ENCODE results near the gene TRIM23. TPM values are rescaled to one million over a fixed set of nuclear protein-coding genes. Genes with fewer than 3 reads are reported as not detected.
"Not testable (repeated sequence)": the region's sequence is repeated elsewhere in the genome, so short reads cannot be mapped to it uniquely, and the experiment has no call there.

Gene TRIM23
- total RNA-seq, 2 donors from 2014 or later, result 5.8 to 8.8 TPM

DNA sequence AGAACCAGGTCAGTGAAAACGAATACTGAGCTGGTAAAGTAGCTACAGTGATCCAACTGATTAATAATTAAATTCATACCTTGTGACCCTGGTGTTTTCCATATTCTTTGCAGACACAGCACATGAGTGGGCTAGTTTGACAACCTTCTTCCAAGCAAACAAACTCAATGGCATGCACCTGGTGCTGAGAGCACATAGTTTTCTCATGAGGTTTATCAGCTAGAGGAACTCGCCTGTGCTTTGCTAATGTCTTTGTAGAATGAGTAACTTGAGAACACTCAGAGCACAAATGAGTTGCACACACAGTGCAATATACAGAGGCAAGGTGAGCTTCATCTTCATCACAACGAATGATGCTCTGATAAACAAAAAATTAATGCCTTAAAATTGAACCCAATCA is 12.6 kb downstream of the TRIM23 start:
- Histone ChIP-seq H3K4me1 (no peaks in the 10 kb centered on the region), H3K4me3 (no peak overlapping the region), H3K27me3 (no peaks in the 10 kb centered on the region), H3K9me3 (no peaks in the 10 kb centered on the region), H3K36me3 (peaks cover 4% of the 10 kb centered on the region), H3K9ac (ENCODE audit: low read depth in 2 of 2, low read length in 2 of 2) (no peak overlapping the region), H3K27ac (no peak overlapping the region)
- intact Hi-C loops (cut with DNase I), result no loop called here
- TF ChIP-seq, protein P1, sequence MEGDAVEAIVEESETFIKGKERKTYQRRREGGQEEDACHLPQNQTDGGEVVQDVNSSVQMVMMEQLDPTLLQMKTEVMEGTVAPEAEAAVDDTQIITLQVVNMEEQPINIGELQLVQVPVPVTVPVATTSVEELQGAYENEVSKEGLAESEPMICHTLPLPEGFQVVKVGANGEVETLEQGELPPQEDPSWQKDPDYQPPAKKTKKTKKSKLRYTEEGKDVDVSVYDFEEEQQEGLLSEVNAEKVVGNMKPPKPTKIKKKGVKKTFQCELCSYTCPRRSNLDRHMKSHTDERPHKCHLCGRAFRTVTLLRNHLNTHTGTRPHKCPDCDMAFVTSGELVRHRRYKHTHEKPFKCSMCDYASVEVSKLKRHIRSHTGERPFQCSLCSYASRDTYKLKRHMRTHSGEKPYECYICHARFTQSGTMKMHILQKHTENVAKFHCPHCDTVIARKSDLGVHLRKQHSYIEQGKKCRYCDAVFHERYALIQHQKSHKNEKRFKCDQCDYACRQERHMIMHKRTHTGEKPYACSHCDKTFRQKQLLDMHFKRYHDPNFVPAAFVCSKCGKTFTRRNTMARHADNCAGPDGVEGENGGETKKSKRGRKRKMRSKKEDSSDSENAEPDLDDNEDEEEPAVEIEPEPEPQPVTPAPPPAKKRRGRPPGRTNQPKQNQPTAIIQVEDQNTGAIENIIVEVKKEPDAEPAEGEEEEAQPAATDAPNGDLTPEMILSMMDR (IDR thresholded peaks at IDR 0.05), result no peak
- no peak for DNase-seq

DNA sequence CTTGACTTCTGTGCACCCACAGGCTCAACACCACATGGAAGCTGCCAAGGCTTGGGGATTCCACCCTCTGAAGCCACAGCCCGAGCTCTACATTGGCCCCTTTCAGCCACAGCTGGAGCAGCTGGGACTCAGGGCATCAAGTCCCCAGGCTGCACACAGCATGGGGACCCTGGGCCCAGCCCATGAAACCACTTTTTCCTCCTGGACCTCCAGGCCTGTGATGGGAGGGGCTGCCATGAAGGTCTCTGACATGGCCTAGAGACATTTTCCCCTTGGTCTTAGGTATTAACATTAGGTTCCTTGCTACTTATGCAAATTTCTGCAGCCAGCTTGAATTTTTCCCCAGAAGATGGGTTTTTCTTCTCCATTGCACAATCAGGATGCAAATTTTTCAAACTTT is 22.4 kb downstream of the TRIM23 start:
- intact Hi-C loops (cut with DNase I); H3K27ac ChIP-seq; H3K4me1 ChIP-seq; DNase-seq; H3K27me3 ChIP-seq; H3K36me3 ChIP-seq; H3K4me3 ChIP-seq; H3K9ac ChIP-seq (ENCODE audit: low read depth in 2 of 2, low read length in 2 of 2); H3K9me3 ChIP-seq: not testable (repeated sequence)

DNA sequence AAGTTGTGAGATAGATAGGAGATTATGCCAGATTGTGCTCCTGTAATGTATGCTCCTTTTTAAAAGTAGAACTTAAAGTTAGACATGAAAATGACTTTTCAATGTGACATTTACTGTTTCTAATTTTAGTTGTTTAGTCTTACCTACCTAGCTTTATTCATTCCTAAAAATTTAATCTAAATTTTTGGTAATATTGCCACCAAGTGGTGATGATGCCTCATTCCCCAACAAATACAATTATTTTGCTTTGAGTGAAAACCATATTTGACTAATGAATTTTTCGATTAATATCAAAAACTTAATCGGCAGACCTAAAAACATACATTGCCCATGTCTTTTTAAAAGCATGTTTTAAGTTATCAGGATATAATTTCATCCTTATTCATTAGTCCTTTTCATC is 35.4 kb downstream of the TRIM23 start:
- H3K9me3 ChIP-seq, result no peaks in the 10 kb centered on the region
- no peak for DNase-seq
- H3K9ac ChIP-seq (ENCODE audit: low read depth in 2 of 2, low read length in 2 of 2), result no peak overlapping the region
- peaks cover 9% of the 10 kb centered on the region for H3K36me3 ChIP-seq
- no peaks in the 10 kb centered on the region for H3K4me1 ChIP-seq
- no peak overlapping the region for H3K27ac ChIP-seq
- no peaks in the 10 kb centered on the region for H3K27me3 ChIP-seq
- intact Hi-C loops (cut with DNase I), result no loop called here
- no peak overlapping the region for H3K4me3 ChIP-seq
- TF ChIP-seq, protein P1 (IDR thresholded peaks at IDR 0.05), result no peak

DNA sequence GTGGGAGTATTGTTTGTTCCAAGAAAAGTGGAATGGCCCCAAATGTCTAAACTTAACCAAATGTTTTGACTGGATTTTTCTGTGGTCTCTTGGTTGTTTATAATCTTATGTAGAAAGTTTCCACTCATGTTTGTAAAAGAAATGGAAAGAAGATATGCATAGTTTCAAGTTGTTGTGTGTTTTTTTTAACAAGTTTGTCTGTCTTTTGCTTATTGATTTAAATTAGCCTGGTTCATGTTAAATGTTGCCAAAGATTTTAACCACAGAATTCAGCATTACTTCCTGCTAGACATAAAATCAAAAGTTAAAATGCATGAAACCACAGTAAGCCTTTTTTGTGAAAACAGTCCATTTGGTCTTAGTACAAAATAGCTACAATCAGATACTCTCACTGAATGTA is 47.0 kb downstream of the TRIM23 start:
- no peak for DNase-seq
- H3K9ac ChIP-seq (ENCODE audit: low read depth in 2 of 2, low read length in 2 of 2), result no peak overlapping the region
- no peaks in the 10 kb centered on the region for H3K27me3 ChIP-seq
- intact Hi-C loops (cut with DNase I), result no loop called here
- TF ChIP-seq, protein P1 (IDR thresholded peaks at IDR 0.05), result no peak
- H3K4me1 ChIP-seq, result no peaks in the 10 kb centered on the region
- H3K36me3 ChIP-seq, result no peaks in the 10 kb centered on the region
- no peak overlapping the region for H3K4me3 ChIP-seq
- no peak overlapping the region for H3K27ac ChIP-seq
- no peaks in the 10 kb centered on the region for H3K9me3 ChIP-seq

DNA sequence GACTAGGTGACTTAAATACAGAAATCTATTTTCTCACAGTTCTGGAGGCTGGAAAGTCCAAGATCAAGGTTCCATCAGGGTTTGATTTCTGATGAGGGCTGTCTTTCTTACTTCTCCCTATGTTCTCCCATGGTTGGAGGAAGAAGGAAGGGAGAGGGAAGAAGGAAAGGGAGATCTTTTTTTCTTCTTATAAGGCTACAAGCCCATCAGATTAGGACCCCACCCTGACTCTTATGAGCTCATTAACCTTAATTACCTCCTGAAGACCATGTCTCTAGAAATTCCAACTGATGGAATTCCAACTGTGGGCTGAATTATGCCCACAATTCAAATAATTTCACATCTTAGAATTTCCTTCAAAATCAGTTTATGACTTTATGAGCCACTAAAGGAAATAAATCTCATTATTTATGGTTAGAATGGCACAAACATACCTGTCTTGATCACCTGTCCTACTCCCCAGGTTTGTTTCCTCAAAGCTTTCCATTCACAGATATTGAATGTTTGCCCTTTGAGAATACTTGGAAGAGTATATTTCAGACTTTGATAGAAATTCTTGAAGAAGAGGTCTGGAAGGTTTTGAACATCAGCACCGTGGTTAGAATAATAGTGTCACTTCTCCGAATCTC is 53.4 kb downstream of the TRIM23 start:
- H3K27ac ChIP-seq, result no peak overlapping the region
- no peaks in the 10 kb centered on the region for H3K27me3 ChIP-seq
- no peak overlapping the region for H3K4me3 ChIP-seq
- intact Hi-C loops (cut with DNase I), result no loop called here
- H3K9me3 ChIP-seq, result no peaks in the 10 kb centered on the region
- no peak overlapping the region for H3K9ac ChIP-seq (ENCODE audit: low read depth in 2 of 2, low read length in 2 of 2)
- TF ChIP-seq, protein P1 (IDR thresholded peaks at IDR 0.05), result no peak
- DNase-seq, result no peak
- H3K36me3 ChIP-seq, result no peaks in the 10 kb centered on the region
- H3K4me1 ChIP-seq, result no peaks in the 10 kb centered on the region

DNA sequence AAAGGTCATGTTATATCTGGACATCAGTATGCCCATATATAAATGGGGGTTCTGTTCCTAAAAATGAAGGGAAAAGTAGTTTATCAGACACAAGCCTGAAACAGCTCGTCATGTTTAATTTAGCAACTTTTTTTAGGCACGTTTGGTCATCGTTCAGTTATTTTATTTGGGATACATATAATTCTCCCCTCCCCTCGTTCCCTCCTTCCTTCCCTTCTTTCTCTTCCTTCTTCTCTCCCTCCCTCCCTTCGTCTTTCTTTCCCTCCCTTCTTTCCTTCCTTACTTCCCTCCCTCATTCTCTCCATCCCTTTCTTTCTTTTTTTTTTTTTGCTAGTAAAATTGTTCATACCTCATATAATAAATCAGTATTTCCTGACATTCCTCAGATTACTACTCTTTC is 57.6 kb downstream of the TRIM23 start:
- Histone ChIP-seq H3K27me3 (no peaks in the 10 kb centered on the region), H3K4me1 (peaks cover 11% of the 10 kb centered on the region), H3K27ac (no peak overlapping the region), H3K4me3 (no peak overlapping the region), H3K9me3 (no peaks in the 10 kb centered on the region), H3K9ac (ENCODE audit: low read depth in 2 of 2, low read length in 2 of 2) (no peak overlapping the region), H3K36me3 (no peaks in the 10 kb centered on the region)
- TF ChIP-seq, protein P1 (IDR thresholded peaks at IDR 0.05), result no peak
- intact Hi-C loops (cut with DNase I), result loop anchor here (10.0 kb wide), 1 partner anchor 58 kb away; the partner anchor contains the start of genes SHLD3, TRAPPC13 and TRIM23
- no peak for DNase-seq

Measured in colonic mucosa (tissue), 4 donors.